Osteocyte (in vitro differentiated cells): ENCODE data around the gene POP4. TPM values are rescaled to one million over a fixed set of nuclear protein-coding genes. Genes with fewer than 3 reads are reported as not detected.

Experiments used
- DNase-seq: peaks from one replicate; pipeline ENCODE4 v3.0.0; 2021; ENCODE audit warnings: mixed read lengths; ENCODE audit not compliant: unreplicated experiment; ENCODE audit errors: extremely low spot score
- H3K27ac Mint-ChIP-seq: one replicate; pipeline ENCODE4 v1.8.0; 2021; ENCODE audit warnings: mild to moderate bottlenecking, mixed read lengths; ENCODE audit not compliant: unreplicated experiment
- H3K27me3 Mint-ChIP-seq: one replicate; pipeline ENCODE4 v1.8.0; 2021; ENCODE audit warnings: mixed read lengths; ENCODE audit not compliant: unreplicated experiment
- H3K36me3 Mint-ChIP-seq: one replicate; pipeline ENCODE4 v1.8.0; 2021; ENCODE audit warnings: mixed read lengths; ENCODE audit not compliant: unreplicated experiment
- H3K4me1 Mint-ChIP-seq: one replicate; pipeline ENCODE4 v1.8.0; 2021; ENCODE audit warnings: mixed read lengths; ENCODE audit not compliant: unreplicated experiment
- H3K4me3 Mint-ChIP-seq: one replicate; pipeline ENCODE4 v1.8.0; 2021; ENCODE audit warnings: mild to moderate bottlenecking, moderate library complexity, mixed read lengths; ENCODE audit not compliant: unreplicated experiment
- H3K9me3 Mint-ChIP-seq: one replicate; pipeline ENCODE4 v1.8.0; 2021; ENCODE audit warnings: mixed read lengths; ENCODE audit not compliant: unreplicated experiment
- CTCF ChIP-seq: fragments of 200-600 bp; sonication (generic); IDR thresholded peaks from 2 replicates; pipeline ENCODE4 v1.5.0; 2021; ENCODE audit warnings: antibody characterized with exemption, mild to moderate bottlenecking, moderate library complexity
- total RNA-seq: library from RNA; stranded (reverse); gene quantifications from 2 replicates; pipeline ENCODE4 v1.2.1, GENCODE V29; 2021

POP4 gene
- total RNA-seq, 1 donor from 2014 or later = 61.7 TPM

DNA sequence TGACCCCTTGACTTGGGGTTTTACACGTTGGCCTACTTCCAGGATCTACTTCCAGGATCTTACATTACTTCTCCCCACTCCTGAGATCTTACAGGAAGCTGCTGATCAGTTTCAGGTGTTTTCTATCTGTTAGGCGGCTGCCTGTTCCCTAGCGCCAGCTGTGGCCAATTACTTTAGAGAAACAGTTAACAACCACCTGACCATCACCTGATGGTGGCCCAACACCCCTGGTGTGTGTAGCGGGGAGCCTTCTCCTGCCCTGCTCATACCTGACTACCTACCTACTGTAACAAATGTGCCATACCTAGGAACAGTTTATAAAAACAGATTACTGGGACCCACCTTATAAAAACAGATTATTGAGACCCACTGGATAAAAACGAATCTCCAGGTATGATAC, 2.8 kb upstream of the POP4 start:
- no peaks in the 10 kb centered on the region for H3K27me3 Mint-ChIP-seq
- H3K27ac Mint-ChIP-seq = no peak overlapping the region

DNA sequence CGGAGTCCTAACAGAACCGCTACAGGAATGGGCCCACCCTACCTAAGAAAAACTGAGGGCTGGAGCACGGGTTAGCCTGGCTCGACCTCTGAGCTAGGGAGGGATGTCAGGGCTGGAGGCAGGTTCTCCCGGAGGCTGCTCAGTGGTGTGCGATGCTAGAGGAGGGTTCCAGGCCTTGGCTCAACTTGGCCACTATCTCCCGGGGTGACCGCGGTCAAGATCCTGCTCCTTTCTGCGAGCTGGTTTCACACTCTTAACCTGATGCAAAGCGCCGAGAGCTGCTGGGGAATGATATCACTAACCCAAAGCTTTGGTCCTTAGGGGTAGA, 301 bp downstream of the POP4 start:
- Mint-ChIP-seq H3K27ac (peak overlapping the region; percentile 100), H3K36me3 (peaks cover 8% of the 10 kb centered on the region), H3K4me3 (peak overlapping the region; percentile 100), H3K4me1 (peaks cover 26% of the 10 kb centered on the region), H3K9me3 (no peaks in the 10 kb centered on the region), H3K27me3 (no peaks in the 10 kb centered on the region)
- no peak for DNase-seq
- TF ChIP-seq CTCF = no peak

More for the DNA sequence above, 2.8 kb upstream of the POP4 start:
- Mint-ChIP-seq H3K4me1 (peaks cover 20% of the 10 kb centered on the region), H3K9me3 (no peaks in the 10 kb centered on the region), H3K36me3 (no peaks in the 10 kb centered on the region), H3K4me3 (no peak overlapping the region)
- DNase-seq = no peak
- TF ChIP-seq CTCF = no peak

DNA sequence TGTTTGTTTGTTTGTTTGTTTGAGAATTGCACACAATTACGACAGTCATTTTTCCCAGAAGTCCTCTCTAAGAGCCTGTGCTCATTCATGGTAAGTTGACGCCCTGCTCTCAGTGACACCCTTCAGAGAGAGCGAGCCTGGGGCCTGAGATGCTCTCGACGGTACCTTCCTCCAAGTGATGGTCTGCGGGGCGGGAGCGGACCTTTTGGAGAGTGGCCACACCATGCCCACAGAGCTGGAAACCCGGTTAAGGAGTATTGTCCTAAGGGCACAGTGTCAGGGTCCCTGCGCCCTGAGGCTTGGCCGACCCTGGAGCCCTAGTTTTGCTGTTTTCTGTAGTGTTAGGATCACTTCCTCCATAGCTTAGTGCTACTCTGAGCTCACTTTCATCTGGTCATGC, 3.6 kb downstream of the POP4 start:
- DNase-seq = no peak
- Mint-ChIP-seq H3K27me3 (no peaks in the 10 kb centered on the region), H3K4me1 (peaks cover 26% of the 10 kb centered on the region), H3K4me3 (no peak overlapping the region), H3K9me3 (no peaks in the 10 kb centered on the region), H3K36me3 (peaks cover 28% of the 10 kb centered on the region), H3K27ac (no peak overlapping the region)
- no peak for TF ChIP-seq CTCF

DNA sequence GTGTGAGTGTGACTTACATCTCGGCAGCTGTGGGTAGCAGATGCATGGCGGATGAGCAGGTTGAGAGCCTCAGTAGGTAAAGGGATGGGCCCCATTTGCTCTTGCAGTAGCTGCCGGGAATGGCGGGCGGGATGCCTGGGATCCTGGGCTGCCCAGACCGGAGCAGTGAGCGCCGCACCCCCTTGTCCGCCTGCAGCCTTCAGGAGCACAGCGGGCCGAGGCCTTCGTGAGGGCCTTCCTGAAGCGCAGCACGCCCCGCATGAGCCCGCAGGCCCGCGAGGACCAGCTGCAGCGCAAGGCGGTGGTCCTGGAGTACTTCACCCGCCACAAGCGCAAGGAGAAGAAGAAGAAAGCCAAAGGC, 4.1 kb downstream of the POP4 start:
- Mint-ChIP-seq H3K27me3 (no peaks in the 10 kb centered on the region), H3K9me3 (no peaks in the 10 kb centered on the region), H3K27ac (no peak overlapping the region), H3K4me3 (no peak overlapping the region), H3K36me3 (peaks cover 30% of the 10 kb centered on the region), H3K4me1 (peaks cover 24% of the 10 kb centered on the region)
- no peak for TF ChIP-seq CTCF
- DNase-seq = no peak

GRCh38 chr19:29610574-29611271, 4.6 kb downstream of the POP4 start:
- peak; percentile 97 for TF ChIP-seq CTCF
- DNase-seq = peak; percentile 93
- peak overlapping the region; percentile 69 for H3K27ac Mint-ChIP-seq
- peaks cover 36% of the 10 kb centered on the region for H3K36me3 Mint-ChIP-seq
- no peaks in the 10 kb centered on the region for H3K9me3 Mint-ChIP-seq
- H3K27me3 Mint-ChIP-seq = no peaks in the 10 kb centered on the region
- peaks cover 21% of the 10 kb centered on the region for H3K4me1 Mint-ChIP-seq
- H3K4me3 Mint-ChIP-seq = no peak overlapping the region
